HEK293T (cell line): ENCODE data around the gene CHST3.

Source experiments
- CTCF ChIA-PET: fragments of 350-600 bp; formaldehyde crosslinking; extraction: SDS; loops from one replicate; lab custom pipeline; 2021; ENCODE audit warnings: antibody characterized with exemption, inconsistent platforms; lab: Yijun Ruan, JAX
- POLR2A ChIA-PET: fragments of 350-600 bp; formaldehyde crosslinking; extraction: SDS; loops from one replicate; lab custom pipeline; 2020; ENCODE audit warnings: antibody characterized with exemption, inconsistent platforms; lab: Yijun Ruan, JAX
- DNase-seq: peaks from one replicate; pipeline ENCODE4 v3.0.0; 2012; ENCODE audit warnings: mixed read lengths; ENCODE audit errors: extremely low spot score
- ARNT ChIP-seq: fragments of 450-650 bp; IDR thresholded peaks from 2 replicates; pipeline ENCODE4 v1.6.1; 2017; ENCODE audit warnings: mild to moderate bottlenecking
- BHLHE40 ChIP-seq: fragments of 450-650 bp; IDR thresholded peaks from 2 replicates; pipeline ENCODE4 v1.6.1; 2016; ENCODE audit warnings: mild to moderate bottlenecking, moderate library complexity, borderline replicate concordance
- CTBP1 ChIP-seq: fragments of 450-650 bp; IDR thresholded peaks from 2 replicates; pipeline ENCODE4 v1.6.1; 2016; ENCODE audit warnings: borderline replicate concordance
- ELF4 ChIP-seq: fragments of 450-650 bp; IDR thresholded peaks from 2 replicates; pipeline ENCODE4 v1.6.1; 2017; ENCODE audit warnings: antibody characterized with exemption
- FOXA1 ChIP-seq: fragments of 450-650 bp; IDR thresholded peaks from 2 replicates; pipeline ENCODE4 v1.6.1; 2016; ENCODE audit warnings: mild to moderate bottlenecking
- FOXK2 ChIP-seq: fragments of 450-650 bp; IDR thresholded peaks from 2 replicates; pipeline ENCODE4 v1.6.1; 2016; ENCODE audit warnings: mild to moderate bottlenecking
- FOXM1 ChIP-seq: fragments of 450-650 bp; IDR thresholded peaks from 2 replicates; pipeline ENCODE4 v1.6.1; 2017; ENCODE audit warnings: mild to moderate bottlenecking, borderline replicate concordance
- HDGF ChIP-seq: fragments of 450-650 bp; IDR thresholded peaks from 2 replicates; pipeline ENCODE4 v1.6.1; 2017; ENCODE audit warnings: antibody characterized with exemption, borderline replicate concordance
- L3MBTL2 ChIP-seq: fragments of 450-650 bp; conservative IDR thresholded peaks from 2 replicates; pipeline ENCODE4 v1.6.1; 2016; ENCODE audit warnings: mild to moderate bottlenecking
- LEF1 ChIP-seq: fragments of 450-650 bp; IDR thresholded peaks from 2 replicates; pipeline ENCODE4 v1.6.1; 2017; ENCODE audit warnings: mild to moderate bottlenecking, borderline replicate concordance
- NFRKB ChIP-seq: fragments of 450-650 bp; IDR thresholded peaks from 2 replicates; pipeline ENCODE4 v1.6.1; 2016; ENCODE audit warnings: mild to moderate bottlenecking, moderate library complexity
- SP1 ChIP-seq: fragments of 450-650 bp; IDR thresholded peaks from 2 replicates; pipeline ENCODE4 v1.6.1; 2017
- SUZ12 ChIP-seq: fragments of 450-650 bp; IDR thresholded peaks from 2 replicates; pipeline ENCODE4 v1.6.1; 2016; ENCODE audit warnings: mild to moderate bottlenecking
- TARDBP ChIP-seq: fragments of 450-650 bp; IDR thresholded peaks from 2 replicates; pipeline ENCODE4 v1.6.1; 2016
- ZNF384 ChIP-seq: fragments of 450-650 bp; IDR thresholded peaks from 2 replicates; pipeline ENCODE4 v1.6.1; 2016
- TF ChIP-seq, protein P1 (sequence below): fragments of 450-650 bp; IDR thresholded peaks from 2 replicates; pipeline ENCODE4 v1.6.1; 2016

CHST3 gene

DNA sequence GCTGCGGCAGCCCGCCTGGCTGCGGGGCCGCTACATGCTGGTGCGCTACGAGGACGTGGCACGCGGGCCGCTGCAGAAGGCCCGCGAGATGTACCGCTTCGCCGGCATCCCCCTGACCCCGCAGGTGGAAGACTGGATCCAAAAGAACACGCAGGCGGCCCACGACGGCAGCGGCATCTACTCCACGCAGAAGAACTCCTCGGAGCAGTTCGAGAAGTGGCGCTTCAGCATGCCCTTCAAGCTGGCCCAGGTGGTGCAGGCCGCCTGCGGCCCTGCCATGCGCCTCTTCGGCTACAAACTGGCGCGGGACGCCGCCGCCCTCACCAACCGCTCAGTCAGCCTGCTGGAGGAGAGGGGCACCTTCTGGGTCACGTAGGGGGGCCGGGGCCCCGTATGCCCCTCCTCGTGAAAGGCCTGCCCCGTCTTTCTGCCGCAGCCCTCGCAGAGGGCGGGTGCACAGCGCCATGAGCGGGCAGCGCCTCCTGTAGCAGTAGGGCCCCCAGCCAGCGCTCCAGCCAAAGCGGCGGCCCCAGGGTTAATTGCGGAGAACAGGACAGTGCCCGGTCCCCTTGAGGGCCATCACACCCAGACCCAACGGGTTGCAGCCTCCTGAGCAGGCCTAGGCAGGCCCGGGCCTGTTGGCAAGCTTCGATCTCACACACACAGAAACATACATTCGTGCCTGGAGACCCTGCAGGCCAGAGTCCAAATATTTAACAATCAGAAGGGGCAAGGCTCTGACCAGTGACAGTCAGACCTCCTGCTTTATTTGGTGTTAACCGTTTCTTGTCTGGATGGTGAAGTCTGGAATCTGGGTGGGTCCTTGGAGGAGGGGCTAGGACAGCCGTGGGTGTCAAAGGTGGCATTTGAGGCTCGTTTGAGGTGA lies 44.1 kb downstream of the CHST3 start:
- TF ChIP-seq CTBP1 (no peak), ZNF384 (no peak), FOXA1 (no peak), L3MBTL2 (no peak), NFRKB (no peak), TARDBP (no peak), LEF1 (no peak), SUZ12 (no peak), BHLHE40 (no peak)
- POLR2A ChIA-PET, result interaction anchor here (1.1 kb wide), 1 partner anchor 12 kb away, joined by 3 read pairs; no protein-coding TSS in a partner anchor
- CTCF ChIA-PET, result interaction anchor here (0.7 kb wide), 1 partner anchor 34 kb away, joined by 3 read pairs; no protein-coding TSS in a partner anchor
- no peak for DNase-seq

DNA sequence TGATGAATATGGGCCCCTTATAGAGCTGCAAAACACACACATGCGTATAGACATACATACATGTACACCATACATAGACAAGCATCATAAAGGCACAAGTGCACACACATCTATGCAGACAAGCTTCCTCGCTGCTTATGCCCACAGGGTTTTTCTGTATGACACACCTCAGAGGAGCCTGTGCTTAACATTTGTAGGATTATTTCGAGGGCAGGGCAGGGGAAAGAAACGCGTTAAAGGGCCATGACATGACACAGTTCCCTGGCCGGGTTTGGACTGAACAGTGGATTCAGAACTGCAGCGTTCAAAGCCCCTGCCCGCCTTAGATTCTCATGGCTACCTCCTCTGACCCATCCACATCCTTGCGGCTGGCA lies 44.8 kb downstream of the CHST3 start:
- POLR2A ChIA-PET, result no interaction called here
- CTCF ChIA-PET, result interaction anchor here (0.7 kb wide), 1 partner anchor 35 kb away, joined by 3 read pairs; no protein-coding TSS in a partner anchor
- TF ChIP-seq, protein P1, sequence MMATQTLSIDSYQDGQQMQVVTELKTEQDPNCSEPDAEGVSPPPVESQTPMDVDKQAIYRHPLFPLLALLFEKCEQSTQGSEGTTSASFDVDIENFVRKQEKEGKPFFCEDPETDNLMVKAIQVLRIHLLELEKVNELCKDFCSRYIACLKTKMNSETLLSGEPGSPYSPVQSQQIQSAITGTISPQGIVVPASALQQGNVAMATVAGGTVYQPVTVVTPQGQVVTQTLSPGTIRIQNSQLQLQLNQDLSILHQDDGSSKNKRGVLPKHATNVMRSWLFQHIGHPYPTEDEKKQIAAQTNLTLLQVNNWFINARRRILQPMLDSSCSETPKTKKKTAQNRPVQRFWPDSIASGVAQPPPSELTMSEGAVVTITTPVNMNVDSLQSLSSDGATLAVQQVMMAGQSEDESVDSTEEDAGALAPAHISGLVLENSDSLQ, result no peak
- no peak for TF ChIP-seq ELF4
- TF ChIP-seq TARDBP, result no peak
- no peak for TF ChIP-seq L3MBTL2
- no peak for TF ChIP-seq FOXK2
- TF ChIP-seq LEF1, result no peak
- no peak for TF ChIP-seq HDGF
- no peak for TF ChIP-seq CTBP1
- no peak for TF ChIP-seq SUZ12
- no peak for DNase-seq

DNA sequence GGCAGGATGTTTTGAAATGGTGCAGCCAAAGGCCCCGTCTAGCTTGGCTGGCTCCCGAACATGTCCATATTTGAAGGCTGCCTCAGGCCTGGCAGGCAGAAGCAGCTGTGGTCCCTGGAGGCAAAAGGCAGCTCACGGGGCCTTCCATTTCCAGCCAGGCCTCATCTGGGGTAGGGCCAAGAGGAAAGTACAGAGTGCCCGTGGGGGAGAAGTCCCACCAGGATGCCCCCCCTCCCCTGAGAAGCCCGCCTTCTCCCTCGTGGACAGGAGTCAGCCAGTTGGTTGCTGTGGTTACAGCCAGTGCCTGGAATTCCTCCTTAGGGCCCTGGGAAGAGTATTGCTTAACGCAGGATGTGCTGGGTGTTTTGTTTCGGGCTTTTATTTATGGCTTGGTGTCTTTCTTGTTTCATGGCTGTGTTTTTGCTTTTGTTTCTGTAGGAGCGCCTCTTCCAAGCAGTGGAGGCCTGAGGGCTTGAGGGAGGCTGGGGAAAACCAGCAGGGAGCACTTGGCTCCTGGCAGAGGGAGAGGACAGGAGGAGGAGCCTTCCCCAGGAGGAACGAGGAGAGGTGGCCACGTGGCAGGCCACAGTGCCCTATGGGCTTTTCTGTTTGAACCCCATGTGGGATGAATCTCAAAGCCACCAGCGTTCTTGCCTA lies 45.4 kb downstream of the CHST3 start:
- DNase-seq, result no peak
- CTCF ChIA-PET, result no interaction called here

DNA sequence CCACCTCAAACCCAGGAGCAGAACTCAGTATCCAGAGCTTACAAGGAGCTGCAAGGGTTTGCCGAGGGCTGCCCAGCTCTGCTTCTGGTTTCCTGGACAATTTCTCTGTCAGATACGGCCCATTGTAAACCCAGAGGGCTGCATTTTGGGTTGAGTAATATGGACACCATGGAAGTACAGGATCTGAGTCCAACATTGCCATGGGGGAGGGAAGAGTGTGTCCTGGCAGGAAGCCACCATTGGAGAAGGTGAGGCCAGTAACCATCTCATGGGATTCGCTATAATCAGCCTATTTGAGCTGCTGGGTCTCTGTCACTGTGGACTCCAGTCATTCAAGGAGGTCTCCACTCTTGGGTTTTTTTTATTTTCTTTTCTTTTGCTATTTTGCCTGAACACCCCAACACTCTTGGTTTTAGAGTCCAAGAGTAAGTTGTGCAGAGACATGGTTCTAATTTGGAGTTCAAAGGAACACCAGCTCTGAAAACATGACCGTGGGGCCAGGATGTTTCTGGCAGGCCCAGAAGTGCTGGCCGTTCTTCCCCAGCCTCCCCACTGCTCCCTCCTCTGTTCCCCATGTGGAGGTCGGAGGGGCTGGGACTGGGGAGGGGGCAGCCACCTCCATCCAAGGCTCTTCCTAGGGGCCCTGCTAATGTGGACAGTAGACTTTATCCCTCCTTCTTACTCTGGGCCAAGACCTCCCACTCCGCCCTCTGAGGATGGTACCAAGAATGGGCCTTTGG lies 46.2 kb downstream of the CHST3 start:
- TF ChIP-seq, protein P1, result no peak
- no peak for TF ChIP-seq BHLHE40
- no peak for TF ChIP-seq TARDBP
- TF ChIP-seq ARNT, result no peak
- TF ChIP-seq L3MBTL2, result no peak
- no peak for TF ChIP-seq SP1
- no peak for TF ChIP-seq SUZ12
- TF ChIP-seq LEF1, result no peak
- TF ChIP-seq FOXM1, result no peak
- no peak for TF ChIP-seq HDGF
- TF ChIP-seq NFRKB, result no peak
- TF ChIP-seq FOXA1, result no peak
- no peak for TF ChIP-seq CTBP1
- ChIA-PET CTCF (interaction anchor here (0.6 kb wide), 1 partner anchor 1804 kb away, joined by 7 read pairs; no protein-coding TSS in a partner anchor), POLR2A (no interaction called here)
- no peak for DNase-seq

More for the DNA sequence above, 45.4 kb downstream of the CHST3 start:
- POLR2A ChIA-PET, result no interaction called here
- TF ChIP-seq ELF4 (no peak), BHLHE40 (no peak), FOXM1 (no peak), L3MBTL2 (no peak), SP1 (no peak), TARDBP (no peak), ARNT (no peak), HDGF (no peak), LEF1 (no peak), FOXK2 (no peak)
- TF ChIP-seq, protein P1, result no peak

DNA sequence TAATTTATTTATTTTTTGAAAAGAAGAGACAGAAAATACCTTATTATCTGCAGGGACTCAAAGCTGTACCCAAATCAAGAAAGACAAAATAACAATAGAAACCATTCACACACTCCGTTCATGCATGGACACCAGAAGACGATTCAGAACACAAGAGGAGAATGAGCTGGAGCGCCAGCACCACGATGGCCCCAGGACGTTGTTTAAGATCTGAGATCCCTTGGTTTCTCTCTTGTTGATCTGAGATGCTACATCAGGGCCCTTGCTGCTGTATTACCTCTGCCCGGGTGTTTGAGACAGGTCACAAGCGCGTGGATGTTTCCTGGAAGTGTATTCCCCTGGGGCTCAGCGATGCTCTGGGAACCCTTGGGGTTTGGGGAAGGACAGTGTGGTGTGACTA lies 46.8 kb downstream of the CHST3 start:
- TF ChIP-seq LEF1, result no peak
- CTCF ChIA-PET, result interaction anchor here (0.6 kb wide), 1 partner anchor 1804 kb away, joined by 7 read pairs; no protein-coding TSS in a partner anchor
- POLR2A ChIA-PET, result no interaction called here
- no peak for DNase-seq
